IPS DF 19.7 (cell line): ENCODE data around the gene MLLT6.

Source experiments
- DNase-seq: peaks from one replicate; pipeline ENCODE4 v3.0.0-alpha.2; 2013; ENCODE audit warnings: low read depth, low spot score

Gene MLLT6

DNA sequence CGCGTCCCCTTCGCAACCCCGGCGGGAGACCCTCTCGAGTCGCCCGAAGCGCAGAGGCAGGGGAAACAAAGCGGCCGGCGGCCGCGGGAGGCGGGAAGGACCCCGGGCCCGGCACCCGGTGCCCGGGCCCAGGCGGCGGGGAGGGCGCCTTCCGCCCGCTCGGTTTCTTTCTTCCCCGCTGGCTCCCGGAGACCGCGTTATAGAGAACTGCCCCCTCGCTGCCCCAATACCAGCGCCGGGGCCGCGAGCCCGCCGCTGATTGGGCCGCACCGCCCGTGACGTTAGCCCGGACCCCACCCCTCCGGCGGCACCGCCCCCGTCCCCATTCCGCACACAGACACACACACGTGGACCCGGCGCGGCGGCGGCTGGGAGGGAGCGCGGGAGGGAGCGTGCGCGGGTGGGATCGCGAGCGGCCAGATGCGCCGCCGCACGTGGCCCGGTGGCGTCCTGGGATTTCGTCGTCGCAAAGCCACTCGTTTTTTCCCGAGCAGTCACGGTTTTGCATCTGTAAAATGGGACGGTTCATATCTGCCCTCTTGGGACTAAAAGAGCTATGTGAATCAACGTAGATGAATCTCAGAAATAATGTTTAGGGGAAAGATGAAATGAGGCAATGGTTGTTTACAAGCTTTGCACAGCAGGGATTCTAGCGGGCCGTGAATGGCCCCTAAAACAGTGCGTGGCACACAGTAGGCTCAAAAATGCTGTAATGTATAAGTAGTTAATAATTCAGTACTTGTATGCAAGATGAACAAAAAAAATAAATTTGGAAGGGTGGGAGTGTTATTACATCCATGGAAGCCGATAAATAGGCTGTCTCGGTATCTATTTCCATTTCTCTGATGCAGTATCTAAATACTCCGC lies 30.1 kb upstream of the MLLT6 start, which contains the start of gene EPOP:
EPOP (minus strand) TSS at position 209 of the 867 bp plus-strand sequence. CDS start 462 bp downstream, outside the sequence.
- DNase-seq: no peak

DNA sequence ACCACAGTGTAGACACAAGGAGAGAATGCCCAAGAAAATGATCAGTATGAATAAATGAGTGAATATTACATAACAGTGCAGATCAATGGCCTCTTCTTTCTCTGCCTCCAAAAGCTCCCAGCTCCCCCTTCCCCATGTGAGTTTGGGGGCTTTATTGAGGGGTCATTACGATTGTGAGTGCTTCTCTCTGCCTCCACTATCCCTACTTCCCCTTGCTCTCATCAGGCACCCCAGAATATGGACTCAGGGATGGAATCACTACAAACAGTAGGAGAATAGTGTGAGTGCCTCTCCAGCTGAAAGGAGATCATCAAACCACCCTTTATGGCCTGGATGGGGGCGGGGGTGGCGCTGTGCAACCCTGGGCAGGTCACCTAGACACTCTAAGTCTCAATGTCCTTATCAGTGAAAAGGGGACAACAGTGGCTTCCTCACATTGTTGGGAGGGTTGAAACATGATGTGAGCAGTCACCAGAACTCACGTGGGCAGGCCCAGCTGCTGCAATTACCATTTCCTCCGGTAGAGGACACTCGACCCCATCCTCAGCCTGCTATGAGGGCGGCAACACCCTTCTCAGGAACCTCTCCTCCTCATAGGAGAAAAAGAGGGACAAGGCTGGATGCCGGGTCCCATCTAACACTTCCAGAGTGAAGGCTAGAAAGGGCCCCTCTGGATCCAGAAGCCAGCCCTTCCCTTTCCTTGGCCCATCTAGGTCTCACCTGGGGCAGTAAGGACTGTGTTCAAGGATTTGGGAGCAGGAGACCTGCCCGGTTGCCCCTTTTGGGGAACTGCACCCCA lies 28.2 kb upstream of the MLLT6 start:
- DNase-seq: no peak

DNA sequence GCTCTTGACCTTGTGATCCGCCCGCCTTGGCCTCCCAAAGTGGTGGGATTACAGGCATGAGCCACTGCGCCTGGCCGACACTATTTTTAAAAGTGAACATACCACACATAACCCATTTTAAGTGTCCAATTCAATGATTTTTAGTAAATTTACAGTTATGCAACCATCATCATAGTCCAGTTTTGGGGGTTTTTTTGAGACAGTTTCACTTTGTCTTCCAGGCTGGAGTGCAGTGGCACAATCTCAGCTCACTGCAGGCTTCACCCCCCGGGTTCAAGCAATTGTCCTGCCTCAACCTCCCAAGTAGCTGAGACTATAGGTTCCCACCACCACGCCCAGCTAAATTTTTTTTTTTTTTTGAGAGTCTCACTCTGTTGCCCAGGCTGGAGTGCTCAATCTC lies 27.3 kb upstream of the MLLT6 start:
- no peak for DNase-seq

DNA sequence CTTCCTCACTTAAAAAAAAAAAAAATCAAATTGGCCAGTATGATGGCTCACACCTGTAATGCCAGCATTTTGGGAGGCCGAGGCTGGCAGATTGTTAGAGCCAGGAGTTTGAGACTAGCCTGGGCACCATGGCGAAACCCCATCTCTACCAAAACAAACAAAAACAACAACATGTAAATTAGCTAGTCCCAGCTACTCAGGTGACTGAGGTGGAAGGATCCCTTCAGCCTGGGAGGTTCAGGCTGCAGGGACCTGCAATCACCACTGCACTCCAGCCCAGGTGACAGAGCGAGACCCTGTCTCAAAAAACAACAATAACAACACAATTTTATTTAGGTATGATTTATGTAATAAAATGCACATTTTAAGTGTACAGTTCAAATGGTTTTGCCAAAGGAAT lies 24.0 kb upstream of the MLLT6 start:
- DNase-seq: no peak

DNA sequence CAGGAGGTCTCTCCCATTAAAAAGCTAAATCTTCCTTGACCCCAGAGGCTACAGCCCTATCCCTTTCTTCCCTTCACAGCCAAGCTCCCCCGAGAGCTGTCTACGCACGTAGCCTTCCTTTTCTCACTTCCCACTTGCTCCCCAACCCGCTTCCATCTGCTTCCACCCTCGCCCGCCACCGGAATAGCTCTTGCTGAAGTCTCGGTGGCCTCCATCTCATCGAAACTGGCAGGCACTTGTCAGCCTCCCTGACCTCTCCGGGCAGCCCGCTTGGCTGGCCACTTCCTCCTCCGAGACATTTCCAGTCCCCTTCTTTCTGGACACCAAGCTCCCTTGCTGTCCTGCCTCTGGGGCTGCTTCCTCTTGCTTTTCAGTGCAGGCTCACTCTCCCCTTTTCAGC lies 19.6 kb upstream of the MLLT6 start:
- no peak for DNase-seq

DNA sequence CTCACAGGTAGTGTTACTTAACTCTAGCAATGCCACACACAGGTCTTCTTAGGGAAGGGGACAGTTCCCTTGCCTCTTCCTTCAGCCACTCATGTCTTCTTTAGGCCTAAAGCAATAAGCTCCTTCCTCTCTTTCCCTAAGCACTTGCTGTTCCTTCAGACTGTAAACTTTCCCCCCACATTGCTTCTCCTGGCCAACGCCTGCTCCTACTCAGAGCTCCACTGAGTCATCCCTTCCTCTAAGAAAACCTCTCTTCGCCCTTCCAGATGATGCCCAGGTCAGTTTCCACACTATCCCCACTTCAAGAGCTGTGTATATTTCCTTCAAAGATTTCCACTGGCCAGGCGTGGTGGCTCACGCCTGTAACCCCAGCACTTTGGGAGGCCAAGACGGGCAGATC lies 17.8 kb upstream of the MLLT6 start:
- no peak for DNase-seq

DNA sequence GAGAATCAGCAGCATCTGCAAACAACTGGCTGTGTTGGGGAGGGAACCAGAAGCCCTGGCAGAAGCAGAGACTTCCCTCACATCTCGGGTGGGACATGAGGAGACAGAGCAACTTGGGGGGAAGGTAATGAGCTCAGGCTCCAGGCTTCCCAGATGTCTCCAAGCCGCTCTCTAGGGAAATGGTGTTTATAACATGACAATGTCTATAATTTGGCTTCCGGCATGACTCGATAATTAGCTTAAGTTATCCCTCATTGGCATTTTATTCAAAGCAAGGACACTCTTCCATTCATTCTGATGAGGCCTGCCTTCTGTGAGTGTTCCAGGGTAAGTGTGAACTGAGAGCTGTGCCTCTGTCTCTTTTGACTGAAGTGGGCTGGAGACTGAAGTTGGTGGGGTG lies 14.7 kb upstream of the MLLT6 start:
- no peak for DNase-seq

DNA sequence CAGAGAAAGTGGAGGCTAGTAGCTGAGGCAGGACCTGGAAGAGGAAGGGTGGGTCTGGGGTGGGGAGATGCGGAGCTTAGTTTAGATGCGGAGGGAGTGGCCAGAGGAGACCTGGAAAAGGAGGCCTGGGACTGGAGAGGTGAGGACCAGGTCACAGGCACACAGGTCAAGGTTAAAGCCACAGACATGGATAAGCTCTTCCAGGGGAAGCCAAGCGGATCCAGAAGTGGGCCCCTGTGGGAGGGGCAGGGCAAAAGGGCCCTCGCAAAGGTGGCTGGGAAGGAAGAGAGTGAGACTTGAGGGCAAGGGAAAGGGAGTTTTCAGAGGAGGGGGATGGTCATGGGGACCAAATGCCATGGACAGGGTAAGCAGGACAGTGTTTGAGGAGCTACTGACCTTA lies 13.9 kb upstream of the MLLT6 start:
- no peak for DNase-seq

DNA sequence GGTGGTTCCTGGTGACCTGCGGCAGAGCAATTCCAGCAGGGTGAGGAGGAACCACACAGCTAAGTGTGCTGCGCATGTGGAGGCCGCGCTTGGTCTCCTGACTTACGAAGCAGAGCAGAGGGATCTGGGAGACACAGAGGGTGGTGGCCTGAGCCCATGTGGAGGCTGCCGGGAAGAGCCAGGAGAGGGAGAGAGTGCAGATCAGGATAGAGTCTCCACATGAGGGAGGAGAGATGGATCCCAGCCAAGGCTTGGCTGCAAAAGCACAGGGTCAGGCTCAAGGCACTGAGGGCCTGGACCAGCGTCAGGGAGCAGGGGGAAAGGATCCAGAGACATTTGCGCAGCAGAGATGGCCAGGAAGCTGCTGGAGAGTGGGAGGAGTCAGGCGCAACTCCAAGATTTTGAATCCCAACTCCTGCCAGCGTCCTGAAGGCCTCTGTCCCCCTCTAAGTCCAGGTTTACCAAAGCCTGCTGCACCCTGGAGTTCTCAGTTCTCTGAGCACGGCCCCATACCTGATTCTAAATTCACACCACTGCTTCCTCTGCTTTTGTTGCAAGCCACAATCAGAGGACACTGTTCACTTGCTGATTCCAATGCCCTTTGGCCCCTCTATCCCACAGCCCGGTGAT lies 11.3 kb upstream of the MLLT6 start:
- DNase-seq: no peak

DNA sequence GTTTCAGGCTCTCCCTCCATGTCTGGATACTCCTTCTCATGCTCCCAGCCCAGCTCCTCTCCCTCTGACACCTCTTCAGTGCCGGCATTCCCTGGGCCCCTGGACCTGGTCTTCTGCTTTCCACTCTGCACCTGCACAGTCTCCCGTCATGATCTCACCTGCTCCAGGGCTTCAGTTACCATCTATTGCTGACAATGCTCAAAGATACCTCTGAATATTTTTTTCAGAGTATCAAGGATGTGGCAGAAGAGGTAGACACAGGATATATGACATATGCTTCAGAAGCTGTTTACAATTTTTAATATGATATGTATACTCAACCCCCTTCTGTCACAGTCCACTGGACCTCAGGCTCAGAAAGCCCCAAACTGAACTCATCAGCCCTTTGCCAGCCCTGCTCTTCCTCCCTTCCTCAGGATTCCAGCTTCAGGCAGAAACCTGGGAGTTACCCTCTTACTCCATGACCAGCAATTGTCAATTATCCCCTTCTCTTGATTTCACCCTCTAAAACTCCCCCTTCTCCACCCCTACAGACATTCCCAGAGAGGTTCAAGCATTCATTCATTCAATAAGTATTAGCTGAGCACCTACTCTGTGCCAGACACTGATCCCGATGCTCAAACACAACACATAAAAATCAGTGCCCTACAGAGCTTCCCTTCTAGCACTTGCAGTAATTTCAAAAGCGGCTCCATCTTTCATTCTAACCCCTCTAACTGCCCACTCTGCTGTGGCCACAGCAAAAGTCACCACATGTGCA lies 7.8 kb upstream of the MLLT6 start:
- no peak for DNase-seq

DNA sequence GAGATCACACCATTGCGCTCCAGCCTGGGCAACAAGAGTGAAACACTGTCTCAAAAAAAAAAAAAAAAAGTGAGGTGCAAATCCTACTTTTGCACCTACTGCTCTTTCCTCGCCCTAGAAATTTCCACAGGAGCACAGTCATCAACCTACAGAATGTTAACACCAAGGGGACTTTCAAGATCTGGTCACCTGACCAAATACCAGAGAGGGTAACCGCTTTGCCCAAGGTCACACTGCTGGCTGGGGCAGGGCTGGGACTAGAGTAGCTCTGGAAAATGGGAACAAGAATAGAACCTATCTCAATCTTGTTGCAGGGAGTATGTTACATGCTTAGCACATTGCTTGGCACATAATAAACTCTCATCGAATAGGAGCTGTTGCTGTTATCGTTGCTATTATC lies 6.3 kb upstream of the MLLT6 start:
- DNase-seq: no peak

DNA sequence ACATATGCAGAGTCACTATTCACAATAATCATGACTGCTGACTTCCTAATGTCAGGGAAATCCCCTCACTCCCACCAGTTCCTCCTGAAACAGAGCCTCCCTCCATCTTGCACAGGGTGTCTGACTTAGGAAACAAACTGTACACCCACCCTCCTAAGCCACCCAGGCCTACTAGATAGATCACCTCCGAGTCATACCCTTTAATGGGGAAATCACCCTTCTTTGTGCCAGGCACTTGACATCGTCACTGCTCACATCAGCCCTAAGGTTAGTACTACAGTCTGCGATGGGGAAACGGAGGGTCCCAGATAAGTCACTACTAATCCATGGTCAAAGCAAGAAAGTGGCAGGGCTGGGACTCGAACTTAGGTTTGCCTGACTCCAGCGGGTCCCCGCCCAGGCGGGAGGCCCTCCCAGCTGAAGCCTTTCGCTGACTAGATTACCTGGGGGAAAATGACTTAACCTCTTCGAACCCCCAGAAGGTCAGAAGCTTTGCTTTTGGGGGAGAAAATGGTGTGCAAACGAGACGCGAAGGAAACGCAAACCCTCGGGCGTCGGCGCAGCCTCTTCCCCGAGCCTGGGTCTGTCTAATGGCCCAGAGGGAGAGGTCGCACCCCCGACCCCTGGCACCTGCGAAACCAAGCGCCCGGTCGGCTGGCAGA lies 3.4 kb upstream of the MLLT6 start:
- no peak for DNase-seq

DNA sequence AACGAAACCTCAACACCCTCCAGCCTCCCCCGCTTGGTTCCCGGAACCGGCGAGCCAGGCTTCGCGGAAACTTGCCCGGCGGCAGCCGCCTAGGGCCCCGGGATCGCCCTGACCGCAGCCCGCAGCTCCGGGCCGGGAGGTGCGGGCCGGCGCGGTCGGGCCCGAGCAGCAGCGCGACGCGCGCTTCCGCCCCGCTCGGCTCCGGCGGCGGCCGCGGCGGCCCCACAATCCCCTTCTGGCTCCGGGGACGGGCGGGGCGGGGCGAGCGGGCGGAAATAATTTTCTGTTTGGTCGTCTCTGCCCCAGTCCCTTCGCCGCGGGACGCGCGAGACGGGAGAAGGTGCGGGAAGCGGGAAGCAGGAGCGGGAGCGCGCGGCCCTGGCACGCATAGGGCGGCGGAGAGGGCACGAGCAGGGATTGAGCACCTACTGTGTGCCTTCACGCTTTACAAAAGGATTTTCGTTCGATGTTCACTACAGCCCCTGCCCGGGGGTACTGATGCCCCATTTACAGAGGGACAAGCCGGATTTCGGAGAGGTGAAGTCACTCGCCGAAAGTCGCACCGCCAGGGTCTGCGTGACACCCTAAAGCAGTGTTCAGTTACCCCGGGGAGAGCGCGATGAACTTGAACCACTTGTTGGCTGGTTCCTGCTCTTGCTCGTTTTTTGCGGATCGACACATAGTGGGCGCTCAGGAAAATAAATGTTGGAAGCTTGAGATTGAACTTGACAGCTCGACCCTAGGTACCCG lies 2.7 kb upstream of the MLLT6 start:
- no peak for DNase-seq

DNA sequence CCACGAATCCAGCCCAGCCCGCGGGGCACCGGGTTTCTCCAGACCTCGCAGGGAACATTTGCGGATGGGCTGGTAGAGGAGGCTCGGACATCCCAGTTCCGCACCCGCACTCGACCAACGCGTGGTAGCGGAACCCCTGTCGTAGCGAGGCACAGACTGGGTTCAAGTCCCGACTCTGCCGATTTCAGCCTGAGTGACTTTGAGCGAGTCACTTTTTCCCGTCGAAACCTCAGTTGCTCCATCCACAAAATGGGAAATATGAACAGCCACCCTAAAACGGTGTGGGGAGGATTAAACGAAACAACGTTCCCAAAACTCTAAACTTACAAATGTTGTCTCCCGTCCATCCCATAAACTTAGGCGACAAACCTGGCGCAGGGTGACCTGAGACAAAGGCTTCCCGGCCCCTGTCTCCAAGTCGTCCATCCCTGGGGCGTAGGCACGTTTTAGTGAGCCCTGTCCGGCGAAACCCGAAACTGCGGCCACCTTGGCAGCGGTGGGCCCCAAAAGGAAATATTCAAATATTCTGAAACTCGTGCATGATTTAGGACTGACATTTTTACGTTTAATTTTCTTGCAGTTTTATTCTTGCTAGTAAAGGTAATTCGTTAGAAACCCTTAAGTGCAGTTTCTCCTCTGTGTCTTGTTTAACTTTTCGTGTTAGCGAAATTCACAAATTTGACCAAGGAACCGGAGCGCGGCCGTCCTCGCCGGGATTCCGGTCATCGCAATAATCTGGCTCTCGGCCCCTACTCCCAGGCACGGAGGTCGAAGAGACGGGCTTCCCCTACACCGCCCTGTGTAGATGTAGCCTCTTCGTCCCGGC lies 1.9 kb upstream of the MLLT6 start:
- no peak for DNase-seq

DNA sequence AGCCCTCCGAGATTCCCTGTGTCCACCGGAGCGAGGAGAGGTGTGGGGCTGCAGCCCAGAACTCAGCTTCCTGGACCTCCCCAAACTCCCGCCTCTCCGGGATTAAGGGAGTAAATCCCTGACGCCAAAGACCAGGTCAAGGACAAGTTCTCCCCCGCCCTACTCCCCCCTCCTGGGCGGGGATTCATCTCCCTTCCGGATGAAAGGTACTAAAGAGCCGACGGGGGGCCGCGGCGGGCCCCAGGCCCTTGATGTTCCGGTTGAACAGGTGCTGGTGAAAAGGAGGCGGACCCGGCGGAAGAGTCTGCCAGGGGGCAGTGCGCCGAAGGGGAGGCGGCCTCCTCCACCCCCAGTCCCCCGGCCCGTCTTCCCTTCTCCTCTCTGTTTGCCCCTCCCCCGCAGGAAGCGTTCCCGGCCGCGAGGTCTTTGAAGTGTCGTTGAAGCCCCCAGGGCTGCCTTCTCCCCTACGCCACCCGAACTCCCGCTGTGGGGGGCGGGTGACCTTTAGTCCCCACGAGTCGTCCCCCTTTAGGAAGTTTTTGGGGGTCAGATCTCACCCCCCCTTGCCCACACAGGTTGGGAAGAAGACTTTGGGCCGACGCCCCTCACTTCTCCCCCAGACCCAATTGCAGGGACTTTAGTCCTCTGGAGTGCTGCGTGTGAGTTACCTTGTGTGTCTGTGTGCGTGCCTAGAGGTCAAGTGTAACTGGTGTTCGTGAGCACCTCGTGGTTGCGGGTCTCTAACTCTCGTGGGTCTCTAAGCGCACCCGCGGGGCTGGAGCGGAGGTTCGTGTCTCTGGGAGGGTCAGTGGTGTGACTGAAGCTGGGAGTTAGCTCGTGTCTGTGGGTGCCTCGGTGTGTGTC lies 1.1 kb upstream of the MLLT6 start:
- peak; percentile 92 for DNase-seq

DNA sequence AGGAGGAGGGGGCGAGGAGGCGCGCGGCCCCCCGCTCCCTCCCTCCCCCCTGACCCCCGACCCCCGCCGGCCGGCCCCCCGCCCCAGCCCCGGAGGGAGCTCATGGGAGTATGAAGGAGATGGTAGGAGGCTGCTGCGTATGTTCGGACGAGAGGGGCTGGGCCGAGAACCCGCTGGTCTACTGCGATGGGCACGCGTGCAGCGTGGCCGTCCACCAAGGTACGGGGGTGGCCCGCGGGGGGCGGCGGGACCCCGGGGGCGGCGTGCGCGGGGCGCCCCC lies 390 bp downstream of the MLLT6 start:
- DNase-seq: no peak

DNA sequence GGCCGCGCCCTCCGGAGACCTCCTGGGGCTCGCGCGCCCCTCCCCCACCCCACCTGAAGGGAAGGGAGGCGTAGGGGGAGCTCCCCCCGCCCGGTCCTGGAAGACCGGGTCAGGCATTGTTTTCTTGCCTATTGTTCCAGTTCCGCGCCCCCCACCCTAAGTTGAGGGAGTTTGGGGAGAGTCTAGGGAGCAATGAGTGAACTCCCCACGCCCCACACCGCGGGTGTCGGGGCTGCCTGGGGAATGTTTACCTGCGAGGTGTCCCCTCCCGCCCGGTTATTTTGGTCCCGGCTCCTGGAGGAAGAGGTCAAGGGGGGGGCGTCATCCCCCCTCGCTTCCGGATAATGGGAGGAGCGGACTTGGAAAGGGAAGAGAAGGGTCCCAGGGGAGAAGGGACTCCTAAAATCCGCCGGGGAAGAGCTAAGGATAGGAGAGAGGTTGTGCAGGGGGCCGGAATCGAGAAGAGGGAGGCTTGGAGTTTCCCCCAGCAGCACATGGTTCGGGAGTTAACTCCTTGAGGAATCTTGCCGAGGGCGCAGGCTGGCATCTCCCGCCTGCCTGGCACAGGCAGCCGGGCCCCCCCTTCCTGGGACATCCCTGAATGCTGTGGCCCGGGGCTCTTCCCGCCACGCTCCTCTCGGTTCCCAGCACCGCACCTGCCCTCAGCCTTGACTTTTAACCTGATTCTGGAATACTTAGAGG lies 881 bp downstream of the MLLT6 start:
- no peak for DNase-seq
